Uterine smooth muscle cell (primary cell): ENCODE data around the gene DDX39B. TPM values are rescaled to one million over a fixed set of nuclear protein-coding genes. Genes with fewer than 3 reads are reported as not detected.

Experiments
- total RNA-seq: library from RNA; depleted of rRNA; stranded (reverse); fragments of >200 nt; gene quantifications from 2 replicates; pipeline ENCODE4 v1.2.3, GENCODE V29; 2014

The DDX39B gene
- total RNA-seq, result 355 and 485 TPM in 2 replicates

GRCh38 chr6:31541658-31542521, at the start of gene DDX39B:
Gene DDX39B (minus strand): TSS chr6:31542003. CDS start chr6:31540532, 1,471 bp downstream.

GRCh38 chr6:31586008-31586407, 44.2 kb upstream of the DDX39B start, which contains the start of gene LST1:
Gene LST1 (plus strand): TSS chr6:31586277. CDS start chr6:31587300, 1,023 bp downstream.

GRCh38 chr6:31582230-31582643, 40.4 kb upstream of the DDX39B start, which contains the start of gene LTB:
Gene LTB (minus strand): TSS chr6:31582424. CDS start chr6:31582417, 7 bp downstream.

GRCh38 chr6:31575335-31575901, 33.6 kb upstream of the DDX39B start, which contains the start of gene TNF:
Gene TNF (plus strand): TSS chr6:31575565. CDS start chr6:31575742, 177 bp downstream.

GRCh38 chr6:31572041-31572911, 30.5 kb upstream of the DDX39B start, which contains the start of gene LTA:
Gene LTA (plus strand): TSS chr6:31572289. CDS start chr6:31572743, 454 bp downstream.

GRCh38 chr6:31546958-31547726, 5.3 kb upstream of the DDX39B start, which contains the start of gene NFKBIL1:
Gene NFKBIL1 (plus strand): TSS chr6:31547608. CDS start chr6:31547695, 87 bp downstream.

GRCh38 chr6:31546339-31546957, 4.6 kb upstream of the DDX39B start, which contains the start of gene ATP6V1G2:
Gene ATP6V1G2 (minus strand): TSS chr6:31546608. CDS start chr6:31546559, 49 bp downstream.

GRCh38 chr6:31528821-31529328, 12.9 kb downstream of the DDX39B start, which contains the start of gene MCCD1:
Gene MCCD1 (plus strand): TSS chr6:31528962. CDS start chr6:31529015, 53 bp downstream.

GRCh38 chr6:31497531-31498476, 44.0 kb downstream of the DDX39B start, which contains the start of gene MICB:
Gene MICB (plus strand): TSS chr6:31498145. CDS start chr6:31498194, 49 bp downstream.

Other genes starting within 250 kb of the DDX39B start
- gene HLA-B, start 184.8 kb downstream of the DDX39B start, total RNA-seq, result 158 and 176 TPM in 2 replicates
- 18.5 and 66.0 TPM in 2 replicates for gene MICA, start 138.4 kb downstream of the DDX39B start, total RNA-seq
- 11.6 and 21.9 TPM in 2 replicates for gene MICB, start 43.9 kb downstream of the DDX39B start, total RNA-seq
- not detected in 2 replicates for gene MCCD1, start 13.0 kb downstream of the DDX39B start, total RNA-seq
- 2.0 and 3.0 TPM in 2 replicates for gene ATP6V1G2, start 4.6 kb upstream of the DDX39B start, total RNA-seq
- gene NFKBIL1, start 5.6 kb upstream of the DDX39B start, total RNA-seq, result 26.0 and 36.1 TPM in 2 replicates
- not detected in 2 replicates for gene LTA, start 30.3 kb upstream of the DDX39B start, total RNA-seq
- not detected in 2 replicates for gene TNF, start 33.6 kb upstream of the DDX39B start, total RNA-seq
- gene LTB, start 40.4 kb upstream of the DDX39B start, total RNA-seq, result 0.25 TPM in 1 of 2 replicates, not detected in the other
- gene LST1, start 44.3 kb upstream of the DDX39B start, total RNA-seq, result not detected in 2 replicates
- not detected in 2 replicates for gene NCR3, start 51.0 kb upstream of the DDX39B start, total RNA-seq
- gene AIF1, start 73.2 kb upstream of the DDX39B start, total RNA-seq, result not detected in 2 replicates
- gene PRRC2A, start 78.7 kb upstream of the DDX39B start, total RNA-seq, result 42.2 and 46.1 TPM in 2 replicates
- 122 and 128 TPM in 2 replicates for gene BAG6, start 110.7 kb upstream of the DDX39B start, total RNA-seq
- 0.89 and 1.2 TPM in 2 replicates for gene APOM, start 113.9 kb upstream of the DDX39B start, total RNA-seq
- gene C6orf47, start 118.8 kb upstream of the DDX39B start, total RNA-seq, result 22.6 and 28.4 TPM in 2 replicates
- gene GPANK1, start 123.0 kb upstream of the DDX39B start, total RNA-seq, result 13.0 and 18.5 TPM in 2 replicates
- gene CSNK2B, start 124.1 kb upstream of the DDX39B start, total RNA-seq, result 82.2 and 114 TPM in 2 replicates
- gene LY6G5B, start 128.0 kb upstream of the DDX39B start, total RNA-seq, result 3.0 and 3.4 TPM in 2 replicates
- gene LY6G5C, start 139.1 kb upstream of the DDX39B start, total RNA-seq, result 0.33 and 0.37 TPM in 2 replicates
- 42.8 and 50.0 TPM in 2 replicates for gene ABHD16A, start 161.3 kb upstream of the DDX39B start, total RNA-seq
- gene LY6G6F, start 164.9 kb upstream of the DDX39B start, total RNA-seq, result not detected in 2 replicates
- not detected in 2 replicates for gene LY6G6D, start 173.3 kb upstream of the DDX39B start, total RNA-seq
- not detected in 2 replicates for gene LY6G6C, start 179.7 kb upstream of the DDX39B start, total RNA-seq
- gene MPIG6B, start 181.4 kb upstream of the DDX39B start, total RNA-seq, result not detected in 2 replicates
- gene DDAH2, start 187.3 kb upstream of the DDX39B start, total RNA-seq, result 39.3 and 81.0 TPM in 2 replicates
- gene CLIC1, start 194.5 kb upstream of the DDX39B start, total RNA-seq, result 791 and 1,362 TPM in 2 replicates
- gene MSH5, start 198.0 kb upstream of the DDX39B start, total RNA-seq, result 13.0 and 21.6 TPM in 2 replicates
- 1.00 and 1.2 TPM in 2 replicates for gene SAPCD1, start 220.7 kb upstream of the DDX39B start, total RNA-seq
- 0.11 and 0.25 TPM in 2 replicates for gene VWA7, start 235.3 kb upstream of the DDX39B start, total RNA-seq